COLO829 (cell line): Measurements from ENCODE around the gene WNT1.

ENCODE experiments used
- DNase-seq: peaks from one replicate; pipeline ENCODE4 v3.0.0; 2012; ENCODE audit warnings: low spot score

Gene WNT1

DNA sequence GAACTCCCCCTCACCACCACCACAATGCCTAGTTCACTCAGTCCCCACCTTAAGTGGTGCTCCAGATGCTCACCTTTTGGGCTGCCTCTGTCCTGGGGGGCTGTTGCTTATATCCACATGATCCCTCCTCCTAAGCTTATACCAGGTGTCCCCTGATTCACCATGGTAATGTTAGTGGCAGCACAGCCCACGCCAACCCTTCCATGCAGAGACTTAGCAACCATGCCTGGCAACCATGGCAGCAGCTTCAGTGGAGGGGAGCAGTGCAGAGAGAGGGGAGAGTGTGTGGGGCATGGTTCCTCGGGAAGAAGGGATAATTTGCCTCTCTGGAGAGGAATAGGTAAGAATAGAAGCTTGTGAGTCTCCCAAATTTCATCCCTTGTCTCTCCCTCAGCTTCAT lies 22.2 kb downstream of the WNT1 start:
- DNase-seq, result no peak

DNA sequence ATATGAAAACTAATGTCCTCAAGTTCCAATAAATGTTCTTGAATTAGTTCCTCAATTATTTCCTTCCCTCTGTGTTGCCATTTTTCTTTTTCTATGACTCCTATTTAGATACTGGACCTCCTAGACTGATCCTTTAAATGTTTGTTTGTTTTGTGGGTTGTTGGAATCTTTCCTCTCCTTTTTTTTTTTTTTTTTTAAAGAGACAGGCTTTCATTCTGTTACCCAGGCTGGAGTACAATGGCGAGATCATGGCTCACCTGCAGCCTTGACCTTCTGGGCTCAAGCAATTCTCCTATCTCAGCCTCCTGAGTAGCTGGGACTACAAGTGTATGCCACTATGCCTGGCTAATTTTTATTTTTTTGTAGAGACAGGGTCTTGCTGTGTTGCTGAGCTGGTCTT lies 30.8 kb downstream of the WNT1 start:
- DNase-seq, result no peak

DNA sequence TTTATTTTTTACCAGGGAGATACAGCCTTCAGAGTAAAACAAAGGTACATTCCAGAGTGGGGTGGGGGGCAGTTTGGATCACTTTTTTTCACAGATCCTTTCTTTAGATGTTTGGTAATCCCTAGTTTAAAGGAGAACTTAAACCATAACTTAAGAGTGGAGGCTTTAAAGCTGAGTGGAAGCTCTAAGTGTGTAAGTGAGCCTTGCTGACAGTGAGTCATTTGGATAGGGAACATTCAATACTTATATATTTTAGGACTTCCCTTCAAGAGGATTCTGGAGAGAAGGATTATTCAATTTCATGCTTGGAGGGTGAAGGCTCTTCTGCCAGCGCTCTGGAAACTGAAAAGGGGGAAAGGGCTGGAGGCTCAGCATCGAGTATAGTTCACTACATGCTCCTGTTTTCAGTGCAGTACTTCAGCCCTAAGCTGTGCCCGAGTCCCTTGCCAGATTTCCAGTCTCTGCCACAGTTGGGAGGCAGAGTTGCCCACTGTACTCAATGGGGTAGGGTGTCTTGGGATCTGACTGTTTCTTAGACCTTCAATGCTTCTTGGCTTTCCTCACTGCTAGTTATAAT lies 32.1 kb downstream of the WNT1 start:
- no peak for DNase-seq

DNA sequence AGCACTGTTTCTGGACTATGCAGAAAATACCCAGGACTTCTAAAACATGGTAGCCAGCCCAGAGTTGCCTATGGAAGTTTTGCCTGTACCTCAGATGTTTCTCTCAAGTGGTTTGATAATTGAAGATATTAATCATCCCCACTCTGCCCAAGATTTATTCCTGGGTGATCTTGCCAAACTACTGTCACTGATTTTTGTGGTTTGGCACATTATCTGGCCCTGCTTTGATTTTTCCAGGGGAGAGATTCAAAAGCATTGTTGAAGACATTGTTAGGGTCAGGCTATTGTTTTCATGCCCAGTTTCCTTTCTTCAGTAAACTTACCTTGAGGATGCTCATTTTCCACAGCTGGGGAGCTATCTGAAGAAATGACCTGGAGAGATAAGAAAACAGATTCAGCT lies 34.6 kb downstream of the WNT1 start:
- no peak for DNase-seq

DNA sequence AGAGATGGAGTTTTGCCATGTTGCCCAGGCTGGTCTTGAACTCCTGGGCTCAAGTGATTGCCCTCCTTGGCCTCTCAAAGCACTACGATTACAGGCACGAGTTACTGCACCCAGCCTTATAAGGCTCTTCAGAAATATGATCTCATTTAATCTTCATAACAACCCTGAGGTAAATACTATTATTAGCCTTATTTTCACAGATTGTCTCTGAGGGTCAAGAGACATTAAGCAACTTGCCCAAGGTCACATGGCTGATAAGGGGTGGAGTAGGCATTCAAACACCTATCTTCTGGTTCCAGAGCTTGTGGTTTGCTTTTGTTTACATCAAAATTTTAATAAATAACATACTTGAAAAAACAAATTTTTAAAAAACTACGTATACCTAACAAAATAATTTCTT lies 35.3 kb downstream of the WNT1 start:
- DNase-seq, result no peak

DNA sequence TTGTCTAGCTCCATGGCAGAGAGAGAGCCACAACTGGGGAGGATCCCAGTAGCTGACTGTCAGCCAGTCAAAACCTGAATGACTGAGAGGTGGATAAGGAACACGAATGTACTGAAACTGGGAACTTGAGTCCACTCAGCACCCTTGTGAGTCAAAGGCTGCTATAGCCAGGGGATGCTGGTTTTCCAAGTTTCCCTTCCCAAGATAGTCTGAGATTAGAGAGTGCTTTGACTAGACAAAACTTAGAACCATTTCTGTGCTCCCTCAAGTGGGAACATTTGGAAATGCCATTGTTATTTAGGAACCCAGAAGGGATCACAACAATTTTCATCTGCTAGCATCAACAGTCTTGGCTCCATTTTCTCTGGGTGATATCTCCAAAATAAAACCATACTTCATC lies 36.4 kb downstream of the WNT1 start:
- no peak for DNase-seq

DNA sequence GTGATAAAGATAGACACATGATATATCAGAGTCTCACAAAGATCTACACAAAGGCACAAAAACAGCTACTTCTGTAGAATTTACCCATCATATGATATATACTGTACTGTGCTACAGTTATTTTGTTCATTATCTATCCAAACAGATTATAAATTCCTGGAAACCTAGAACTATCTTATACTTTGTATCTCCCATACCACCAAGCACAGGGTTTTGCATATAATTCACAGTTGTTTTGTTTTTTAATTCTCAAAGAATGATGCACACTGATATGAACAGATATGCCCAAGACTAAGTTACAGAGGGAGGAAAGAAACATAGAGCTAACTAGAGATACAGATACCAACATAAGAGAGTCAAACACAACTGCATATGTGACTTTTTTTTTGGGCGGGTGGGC lies 37.1 kb downstream of the WNT1 start:
- DNase-seq, result no peak

DNA sequence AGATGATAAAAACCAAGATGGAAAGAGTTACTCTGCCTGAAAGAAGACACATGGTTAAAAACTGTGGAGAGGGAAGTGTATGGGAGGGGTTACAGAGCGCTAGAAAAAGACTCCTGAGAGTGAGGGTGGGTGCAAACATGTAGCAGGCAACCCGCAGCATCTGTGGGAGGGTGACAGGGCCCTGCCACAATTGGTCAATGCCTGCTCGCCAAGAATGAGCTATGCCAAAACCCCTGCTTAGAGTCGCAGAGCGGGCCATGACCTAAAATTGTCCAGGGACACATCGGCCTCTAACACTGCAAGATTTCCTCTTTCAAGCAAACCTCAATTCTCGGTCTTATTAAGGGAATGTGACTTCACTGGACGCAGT lies 39.8 kb downstream of the WNT1 start:
- peak; percentile 48 for DNase-seq

DNA sequence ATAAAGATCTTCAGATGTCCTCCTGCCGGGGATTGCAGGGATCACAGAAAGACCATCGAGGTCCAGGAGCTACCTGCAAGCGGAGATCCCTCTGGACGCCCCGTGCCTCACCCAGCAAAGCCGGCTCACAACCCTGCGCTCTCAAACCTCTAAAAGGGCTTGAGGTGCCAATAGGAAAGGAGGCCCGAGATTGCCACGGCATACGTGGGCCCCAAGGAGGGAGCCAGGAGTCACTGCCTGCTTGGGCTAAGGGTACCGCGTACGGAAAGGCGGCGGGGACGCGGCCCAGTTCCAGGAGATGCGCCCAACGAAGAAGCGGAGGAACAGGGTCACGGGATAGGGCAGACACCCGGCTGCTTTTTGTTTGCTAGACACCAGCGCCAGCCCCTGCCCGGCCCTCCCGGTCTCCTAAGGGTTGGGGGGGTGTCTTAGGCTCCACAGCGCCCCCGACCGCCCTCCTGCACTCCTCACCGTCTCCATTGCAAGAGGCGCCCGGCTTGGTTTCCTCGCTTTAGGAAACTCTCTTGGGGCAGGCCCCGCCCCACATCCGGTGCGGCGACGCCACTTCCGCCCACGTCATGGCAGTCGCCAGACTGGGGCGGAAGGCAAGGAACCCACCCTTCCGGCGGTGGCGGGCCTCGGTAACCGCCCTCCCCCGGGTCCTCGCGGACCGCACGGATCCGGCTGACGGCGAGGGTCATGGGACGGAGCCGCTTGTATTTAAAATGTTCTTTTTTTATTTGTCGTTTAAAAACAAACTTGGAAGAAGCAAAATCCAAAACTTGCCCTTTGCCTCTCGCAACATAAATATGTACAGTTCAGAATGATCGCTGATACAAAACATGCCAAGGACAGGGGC lies 40.4 kb downstream of the WNT1 start, which contains the start of gene PRKAG1:
TSS of gene PRKAG1 (minus strand) at position 516 of the 859 bp plus-strand sequence. CDS start at position 480, 36 bp downstream.
- DNase-seq, result peak; percentile 99

DNA sequence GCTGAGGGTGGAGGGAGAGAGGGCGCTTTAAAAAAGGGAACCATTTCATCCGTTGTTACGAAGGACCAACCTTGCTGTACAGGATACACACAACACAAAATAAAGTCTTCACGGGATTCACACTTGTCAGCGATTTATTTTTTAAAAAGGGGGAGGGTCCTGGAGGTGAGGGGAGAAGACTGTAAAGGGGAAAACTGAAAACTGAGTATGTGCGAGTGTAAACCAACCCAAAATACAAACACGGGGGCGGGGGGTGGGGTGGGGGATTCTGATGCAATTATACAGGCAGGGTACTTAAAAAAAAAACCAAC lies 41.0 kb downstream of the WNT1 start:
- no peak for DNase-seq

DNA sequence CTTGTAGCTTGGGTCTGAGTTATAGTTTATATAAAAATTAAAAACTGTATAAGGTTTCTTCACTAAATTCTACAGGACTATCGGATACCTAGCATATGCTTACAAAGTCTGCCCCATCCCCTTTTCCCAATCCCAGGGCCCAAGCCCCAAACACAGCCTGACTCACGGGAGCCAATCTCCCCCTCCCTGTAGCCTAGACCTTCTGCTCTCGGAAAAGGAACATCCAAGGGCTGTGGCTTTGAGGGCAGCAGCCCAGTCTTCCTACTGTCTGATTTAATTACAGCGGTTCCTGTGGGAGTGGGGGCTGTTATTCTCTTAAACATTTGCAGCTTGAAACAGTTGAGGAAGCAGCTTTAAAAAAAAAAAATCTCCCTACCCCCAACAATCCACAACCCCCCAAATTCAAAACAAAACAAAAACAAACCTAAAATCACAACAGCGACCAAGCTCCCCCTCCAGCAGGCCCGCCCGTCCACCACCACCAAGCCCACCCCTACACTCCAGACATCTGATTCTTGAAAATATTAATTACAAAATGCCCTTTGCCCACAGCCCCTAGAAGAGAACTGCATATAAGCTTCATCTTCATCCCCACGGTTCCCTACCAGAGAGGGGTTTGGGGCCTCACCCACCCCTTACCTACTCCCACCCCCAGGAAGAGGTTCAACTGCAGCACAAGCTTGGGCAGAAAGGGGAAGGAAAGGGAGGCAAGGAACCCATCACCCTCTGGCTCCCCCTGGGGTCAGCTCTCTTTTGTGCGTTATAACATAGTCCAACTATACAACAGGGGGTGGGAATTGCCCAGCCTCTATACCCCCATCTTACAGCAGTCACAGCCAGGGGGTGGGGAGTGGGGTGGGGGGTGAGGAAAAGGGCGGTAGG lies 41.6 kb downstream of the WNT1 start:
- peak; percentile 36 for DNase-seq

DNA sequence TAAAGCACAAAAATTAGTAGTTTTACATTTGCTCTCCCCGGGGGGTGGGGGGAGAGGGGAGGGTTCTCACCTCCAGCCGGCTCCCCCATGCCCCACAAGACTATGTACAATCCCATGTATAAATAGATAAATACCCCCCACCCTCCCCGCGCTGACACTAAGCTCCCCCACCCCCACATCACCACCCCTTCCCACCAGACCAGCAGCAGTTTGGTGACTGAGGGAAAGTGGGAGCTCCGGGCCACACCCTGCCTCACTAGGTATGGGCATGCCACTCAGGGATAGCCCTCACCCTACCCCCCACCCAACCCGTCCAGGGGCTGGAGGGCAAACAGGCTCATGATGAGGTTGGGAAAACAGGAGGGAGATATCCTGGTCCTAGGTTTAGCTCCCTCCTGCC lies 42.3 kb downstream of the WNT1 start:
- no peak for DNase-seq

DNA sequence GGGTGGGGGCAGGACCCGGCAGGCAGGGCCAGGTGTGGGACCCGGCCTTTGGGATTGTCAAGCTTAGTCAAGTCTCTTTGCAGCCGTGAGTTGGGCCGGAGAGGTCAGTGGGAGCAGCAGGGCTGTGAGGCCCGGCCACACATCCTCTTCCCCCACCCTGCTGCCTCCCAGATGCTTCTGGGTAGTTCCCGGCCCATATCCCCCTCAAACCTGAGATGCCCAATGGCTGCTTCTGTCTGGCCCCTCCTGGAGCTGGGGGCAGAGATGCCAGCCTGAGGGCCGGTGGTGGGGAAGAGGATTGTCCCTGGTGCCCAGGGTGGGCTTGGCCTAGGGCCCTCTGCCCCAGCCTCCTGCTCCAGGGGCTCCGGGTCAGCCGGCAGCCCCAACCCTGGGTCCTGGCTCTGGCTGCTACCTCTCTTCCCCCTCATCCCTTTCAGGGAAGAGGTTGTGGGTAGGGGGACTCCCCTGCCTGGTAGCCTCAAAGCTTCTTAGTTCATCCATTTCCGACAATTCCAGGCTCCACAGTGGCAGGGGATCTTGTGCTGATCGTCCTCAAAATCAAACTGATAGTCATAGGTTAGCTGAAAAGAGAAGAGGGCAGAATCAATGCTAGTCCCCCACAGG lies 43.3 kb downstream of the WNT1 start:
- no peak for DNase-seq

DNA sequence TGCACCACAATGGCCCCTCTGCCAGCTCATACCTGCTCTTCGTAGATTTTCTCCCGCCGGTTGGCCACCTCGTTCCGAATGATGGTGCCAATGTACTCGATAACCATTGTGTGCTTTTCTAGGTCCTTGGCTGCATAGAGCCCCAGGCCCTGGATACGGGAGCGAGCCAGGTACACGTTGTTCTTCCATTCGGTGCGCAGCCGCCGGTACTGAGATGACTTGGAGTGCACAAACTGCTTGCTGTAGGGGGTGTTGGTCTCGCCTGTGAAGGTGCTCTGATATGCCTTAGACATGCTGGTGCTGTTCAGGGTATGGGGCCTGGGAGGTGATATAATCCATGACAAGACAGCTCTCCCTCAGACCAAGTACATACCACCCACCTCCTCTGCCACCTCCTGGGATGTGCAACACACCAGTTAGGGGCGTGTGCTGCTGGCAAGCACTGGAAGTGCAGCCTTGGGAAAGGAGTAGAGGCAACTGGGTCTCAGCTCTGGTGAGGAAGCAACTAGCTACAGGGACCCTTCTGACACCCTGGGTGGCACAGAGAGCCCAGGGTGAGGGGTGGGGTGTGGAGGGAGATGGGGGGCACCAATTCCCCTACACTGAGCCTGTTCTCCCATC lies 44.5 kb downstream of the WNT1 start:
- DNase-seq, result no peak

DNA sequence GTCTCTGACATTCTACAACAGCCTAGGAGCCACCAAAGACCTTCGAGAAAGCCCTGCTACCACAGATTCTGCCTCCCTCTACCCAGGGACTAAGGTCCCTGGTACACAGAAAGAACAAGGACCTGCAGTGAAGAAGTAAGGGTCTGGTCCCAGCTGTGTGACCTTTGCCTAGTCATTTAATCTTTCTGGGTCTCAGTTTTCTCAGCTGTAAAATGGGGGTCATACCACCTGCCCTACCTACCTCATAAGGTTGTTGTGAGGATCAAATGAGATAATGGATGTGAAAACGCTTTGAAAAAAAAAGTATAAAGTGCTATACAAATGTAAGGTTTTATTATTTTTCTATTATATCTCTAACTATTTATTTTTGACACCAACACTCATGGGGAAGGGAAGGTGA lies 45.7 kb downstream of the WNT1 start:
- no peak for DNase-seq

DNA sequence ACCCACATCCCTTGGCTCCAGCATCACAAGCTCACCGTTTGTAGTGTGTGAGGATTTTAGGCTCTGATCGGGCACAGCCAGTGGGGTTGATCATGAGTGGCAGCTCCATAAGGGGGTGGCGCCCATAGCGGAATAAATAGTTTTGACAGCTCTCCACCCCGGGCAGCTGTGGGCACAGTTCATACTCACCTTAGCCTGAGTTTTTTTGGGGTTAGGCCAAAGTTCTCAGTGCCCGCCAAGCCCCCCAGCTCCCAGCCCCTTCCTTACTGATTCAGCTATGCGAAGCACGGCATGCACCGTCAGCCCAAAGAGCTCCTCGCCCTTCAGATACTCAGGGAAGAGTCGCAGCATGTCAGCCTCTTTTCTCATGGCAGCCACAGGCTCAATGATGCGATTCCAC lies 46.4 kb downstream of the WNT1 start:
- DNase-seq, result no peak

DNA sequence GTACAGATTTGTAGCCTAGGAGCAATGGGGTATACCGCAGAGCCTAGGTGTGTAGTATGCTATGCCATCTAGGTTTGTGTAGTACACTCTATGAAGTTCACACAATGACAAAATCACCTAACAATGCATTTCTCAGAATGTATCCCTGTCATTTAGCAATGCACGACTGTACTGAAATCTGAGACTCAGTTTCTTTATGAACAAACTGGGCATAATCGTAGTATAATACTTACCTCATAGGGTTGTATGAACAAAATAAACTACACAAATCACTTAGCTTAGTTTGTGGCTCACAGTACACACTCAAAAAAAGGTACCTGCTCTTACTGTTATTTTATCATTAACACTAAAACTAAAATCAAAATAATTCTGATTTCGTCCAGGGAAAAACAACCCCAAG lies 47.3 kb downstream of the WNT1 start:
- DNase-seq, result no peak

DNA sequence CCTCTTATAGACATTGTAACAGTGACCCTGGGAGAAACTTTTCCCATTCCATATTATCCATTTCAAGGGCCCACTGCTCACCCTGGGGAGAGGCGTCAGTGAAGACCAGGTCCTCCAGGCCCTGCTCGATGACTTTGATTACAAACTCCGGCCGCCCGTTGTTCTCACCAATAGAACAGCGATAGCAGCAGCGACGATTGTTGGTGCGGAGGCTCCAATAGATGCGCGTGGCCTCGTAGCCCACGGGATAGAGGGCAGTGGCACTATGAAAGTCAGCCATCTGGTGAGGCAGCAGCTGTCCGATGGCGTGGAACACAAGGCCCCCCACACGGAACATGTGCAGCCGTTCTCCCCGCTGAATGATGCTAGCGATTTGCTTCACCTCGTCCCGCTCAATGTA lies 48.0 kb downstream of the WNT1 start:
- no peak for DNase-seq

DNA sequence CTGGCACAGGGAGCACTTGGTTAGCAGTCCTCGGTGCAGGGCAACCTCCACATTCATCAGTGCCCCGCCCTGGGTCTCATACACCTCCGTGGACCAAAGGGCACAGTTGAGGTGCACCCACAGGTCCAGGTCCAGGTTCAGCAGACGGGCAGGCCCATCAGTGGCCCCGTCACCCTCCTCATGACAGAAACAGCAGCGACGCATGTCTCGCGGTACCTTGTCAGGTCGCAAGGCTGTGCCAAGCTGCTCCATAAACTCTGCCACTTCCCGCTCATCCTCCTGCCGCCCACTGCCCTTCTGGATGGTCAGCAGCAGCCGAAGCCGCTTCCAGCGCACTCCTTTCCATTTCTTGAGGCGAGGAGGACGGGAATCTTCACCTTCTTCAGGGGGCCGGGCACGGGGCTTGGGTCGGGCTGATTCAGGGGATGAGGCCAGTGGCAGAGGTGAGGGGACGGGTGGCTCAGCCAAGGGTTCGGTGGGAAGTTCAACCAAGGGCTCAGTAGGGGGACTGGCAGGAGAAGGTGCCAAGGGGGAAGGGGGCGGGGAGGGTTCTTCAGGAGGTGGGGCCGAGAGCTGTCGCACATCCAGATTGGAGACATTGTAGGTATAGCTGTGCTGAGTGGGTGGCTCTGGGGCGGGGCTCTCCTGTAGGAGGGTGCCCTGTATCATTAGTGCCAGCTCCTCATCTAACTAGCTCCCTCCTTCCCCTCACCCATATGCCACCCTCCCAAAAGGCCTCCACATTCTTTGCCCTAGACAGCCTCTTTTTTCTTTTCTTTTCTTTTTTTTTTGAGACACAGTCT lies 48.8 kb downstream of the WNT1 start:
- DNase-seq, result no peak

DNA sequence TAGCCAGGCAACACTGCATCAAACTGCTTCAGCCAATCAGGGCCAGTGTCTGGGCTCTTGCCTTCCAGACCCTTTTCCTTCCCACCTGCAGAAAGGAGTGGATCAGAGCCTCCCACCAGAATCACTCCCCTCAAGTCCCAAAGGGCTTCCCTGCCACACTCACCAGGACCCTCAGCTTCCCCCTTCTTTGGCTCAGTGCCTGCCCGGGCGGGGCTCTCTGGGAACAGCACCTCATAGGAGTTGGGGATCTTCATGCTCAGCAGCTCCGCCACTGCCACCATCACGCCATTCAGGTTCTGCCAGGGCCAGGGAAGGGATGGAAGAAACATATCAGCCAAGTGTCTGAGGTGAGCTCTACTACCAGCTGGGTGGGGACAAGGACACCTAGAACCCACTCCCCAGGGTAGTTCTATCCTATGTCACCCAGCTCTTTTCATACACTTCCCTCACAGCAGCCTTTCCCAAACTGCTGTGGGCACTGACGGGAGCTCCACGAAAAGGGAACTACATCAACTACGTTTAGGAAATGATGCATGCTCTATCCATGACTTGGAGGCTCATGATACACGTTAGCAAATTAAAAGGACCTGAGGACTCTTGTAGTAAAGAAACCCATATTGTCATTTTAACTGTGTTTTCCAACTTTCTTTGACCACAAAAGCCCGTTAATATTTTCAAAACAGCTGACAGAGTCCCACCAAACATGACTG lies 49.9 kb downstream of the WNT1 start:
- DNase-seq, result no peak
